Measurements from ENCODE around the gene RBM47.
A peak's percentile ranks its signal among the peaks of the same experiment; 100 is the strongest.

Gene RBM47

DNA sequence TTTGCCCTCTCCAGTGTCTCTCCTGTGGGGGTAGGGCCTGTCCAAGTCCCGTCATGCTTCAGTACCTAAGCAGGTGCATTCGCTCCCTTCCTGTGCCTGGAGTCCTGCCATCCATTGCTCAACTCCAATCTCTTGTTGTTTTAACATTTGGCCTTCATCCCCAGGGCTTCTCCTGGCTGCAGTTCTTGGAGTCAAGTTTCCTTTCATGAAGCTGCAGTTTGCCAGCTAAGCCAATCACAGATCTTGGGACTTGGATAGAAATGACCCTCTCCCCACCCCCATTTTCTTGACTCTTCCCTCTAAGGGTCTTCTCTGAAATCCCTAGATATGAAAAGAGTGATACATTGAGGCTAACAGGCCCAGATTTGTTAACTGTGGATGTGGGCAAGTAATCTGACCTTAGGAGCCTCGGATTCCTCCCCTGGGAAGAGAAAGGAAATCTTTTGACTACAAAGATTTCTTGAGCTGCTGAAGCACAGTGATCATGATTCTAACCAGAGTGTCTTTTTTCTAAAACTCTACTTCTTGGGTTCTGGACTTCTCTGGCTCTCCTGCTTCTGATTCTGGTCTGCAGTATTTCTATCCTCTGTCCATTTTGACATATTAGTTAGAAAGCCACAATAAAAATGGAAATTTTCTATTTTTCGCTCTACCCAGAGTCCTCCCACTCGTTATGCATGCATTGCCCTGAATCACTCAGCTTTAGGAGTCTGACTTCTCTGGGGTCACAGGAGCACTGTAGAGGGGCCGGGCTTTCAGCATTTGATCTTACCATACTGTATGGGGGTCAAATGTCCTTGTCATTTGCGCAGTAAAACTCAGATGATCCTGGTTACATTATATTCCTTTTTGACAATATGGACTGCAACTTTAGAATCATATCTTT lies 233.5 kb downstream of the RBM47 start (continued):
- TF ChIP-seq TSHZ1 (tag by site-specific recombination; IDR thresholded peaks at IDR 0.05; ENCODE audit: borderline replicate concordance) = no peak
- peak; percentile 54; the same call in 1 of the 2 replicates for TF ChIP-seq ZNF366 (tag by site-specific recombination; conservative IDR thresholded peaks at IDR 0.05)
- TF ChIP-seq ZNF544 (tag by site-specific recombination; IDR thresholded peaks at IDR 0.05) = no peak
- no peak for TF ChIP-seq ZNF2 (tag by site-specific recombination; IDR thresholded peaks at IDR 0.05)
- TF ChIP-seq ZNF23 (tag by site-specific recombination; IDR thresholded peaks at IDR 0.05; ENCODE audit: borderline replicate concordance) = no peak
- no peak for TF ChIP-seq ZNF571 (tag by site-specific recombination; IDR thresholded peaks at IDR 0.05)
- TF ChIP-seq ZNF280D (tag by site-specific recombination; IDR thresholded peaks at IDR 0.05) = no peak
- peak; percentile 53 for TF ChIP-seq PRDM10 (tag by site-specific recombination; IDR thresholded peaks at IDR 0.05)
- TF ChIP-seq ZNF341 (tag by site-specific recombination; IDR thresholded peaks at IDR 0.05; ENCODE audit: low read depth) = no peak
- TF ChIP-seq MZF1 (tag by site-specific recombination; IDR thresholded peaks at IDR 0.05; ENCODE audit: borderline replicate concordance) = peak; percentile 84
- TF ChIP-seq ZNF600 (tag by site-specific recombination; IDR thresholded peaks at IDR 0.05) = no peak
- TF ChIP-seq TRIM28 (IDR thresholded peaks at IDR 0.05; ENCODE audit: borderline replicate concordance, low read length) = peak; percentile 80; the same call in 1 of the 2 replicates
- TF ChIP-seq SP3 (tag by site-specific recombination; IDR thresholded peaks at IDR 0.05) = no peak
- TF ChIP-seq ZSCAN23 (tag by site-specific recombination; IDR thresholded peaks at IDR 0.05) = no peak
- no peak for TF ChIP-seq ZNF19 (tag by site-specific recombination; IDR thresholded peaks at IDR 0.05; ENCODE audit: low read depth)
- no peak for TF ChIP-seq KLF7 (tag by site-specific recombination; IDR thresholded peaks at IDR 0.05; ENCODE audit: borderline replicate concordance)
- no peak for TF ChIP-seq ZNF449 (tag by site-specific recombination; IDR thresholded peaks at IDR 0.05)
- TF ChIP-seq, protein P1, sequence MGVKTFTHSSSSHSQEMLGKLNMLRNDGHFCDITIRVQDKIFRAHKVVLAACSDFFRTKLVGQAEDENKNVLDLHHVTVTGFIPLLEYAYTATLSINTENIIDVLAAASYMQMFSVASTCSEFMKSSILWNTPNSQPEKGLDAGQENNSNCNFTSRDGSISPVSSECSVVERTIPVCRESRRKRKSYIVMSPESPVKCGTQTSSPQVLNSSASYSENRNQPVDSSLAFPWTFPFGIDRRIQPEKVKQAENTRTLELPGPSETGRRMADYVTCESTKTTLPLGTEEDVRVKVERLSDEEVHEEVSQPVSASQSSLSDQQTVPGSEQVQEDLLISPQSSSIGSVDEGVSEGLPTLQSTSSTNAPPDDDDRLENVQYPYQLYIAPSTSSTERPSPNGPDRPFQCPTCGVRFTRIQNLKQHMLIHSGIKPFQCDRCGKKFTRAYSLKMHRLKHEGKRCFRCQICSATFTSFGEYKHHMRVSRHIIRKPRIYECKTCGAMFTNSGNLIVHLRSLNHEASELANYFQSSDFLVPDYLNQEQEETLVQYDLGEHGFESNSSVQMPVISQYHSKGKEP (tag by site-specific recombination; IDR thresholded peaks at IDR 0.05) = peak; percentile 89
- TF ChIP-seq, protein P2, sequence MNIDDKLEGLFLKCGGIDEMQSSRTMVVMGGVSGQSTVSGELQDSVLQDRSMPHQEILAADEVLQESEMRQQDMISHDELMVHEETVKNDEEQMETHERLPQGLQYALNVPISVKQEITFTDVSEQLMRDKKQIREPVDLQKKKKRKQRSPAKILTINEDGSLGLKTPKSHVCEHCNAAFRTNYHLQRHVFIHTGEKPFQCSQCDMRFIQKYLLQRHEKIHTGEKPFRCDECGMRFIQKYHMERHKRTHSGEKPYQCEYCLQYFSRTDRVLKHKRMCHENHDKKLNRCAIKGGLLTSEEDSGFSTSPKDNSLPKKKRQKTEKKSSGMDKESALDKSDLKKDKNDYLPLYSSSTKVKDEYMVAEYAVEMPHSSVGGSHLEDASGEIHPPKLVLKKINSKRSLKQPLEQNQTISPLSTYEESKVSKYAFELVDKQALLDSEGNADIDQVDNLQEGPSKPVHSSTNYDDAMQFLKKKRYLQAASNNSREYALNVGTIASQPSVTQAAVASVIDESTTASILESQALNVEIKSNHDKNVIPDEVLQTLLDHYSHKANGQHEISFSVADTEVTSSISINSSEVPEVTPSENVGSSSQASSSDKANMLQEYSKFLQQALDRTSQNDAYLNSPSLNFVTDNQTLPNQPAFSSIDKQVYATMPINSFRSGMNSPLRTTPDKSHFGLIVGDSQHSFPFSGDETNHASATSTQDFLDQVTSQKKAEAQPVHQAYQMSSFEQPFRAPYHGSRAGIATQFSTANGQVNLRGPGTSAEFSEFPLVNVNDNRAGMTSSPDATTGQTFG (tag by site-specific recombination; IDR thresholded peaks at IDR 0.05; ENCODE audit: borderline replicate concordance) = no peak
